Measurements from ENCODE around the gene RABGAP1.
"Not testable (repeated sequence)": the region's sequence is repeated elsewhere in the genome, so short reads cannot be mapped to it uniquely, and the experiment has no call there.

RABGAP1 gene

DNA sequence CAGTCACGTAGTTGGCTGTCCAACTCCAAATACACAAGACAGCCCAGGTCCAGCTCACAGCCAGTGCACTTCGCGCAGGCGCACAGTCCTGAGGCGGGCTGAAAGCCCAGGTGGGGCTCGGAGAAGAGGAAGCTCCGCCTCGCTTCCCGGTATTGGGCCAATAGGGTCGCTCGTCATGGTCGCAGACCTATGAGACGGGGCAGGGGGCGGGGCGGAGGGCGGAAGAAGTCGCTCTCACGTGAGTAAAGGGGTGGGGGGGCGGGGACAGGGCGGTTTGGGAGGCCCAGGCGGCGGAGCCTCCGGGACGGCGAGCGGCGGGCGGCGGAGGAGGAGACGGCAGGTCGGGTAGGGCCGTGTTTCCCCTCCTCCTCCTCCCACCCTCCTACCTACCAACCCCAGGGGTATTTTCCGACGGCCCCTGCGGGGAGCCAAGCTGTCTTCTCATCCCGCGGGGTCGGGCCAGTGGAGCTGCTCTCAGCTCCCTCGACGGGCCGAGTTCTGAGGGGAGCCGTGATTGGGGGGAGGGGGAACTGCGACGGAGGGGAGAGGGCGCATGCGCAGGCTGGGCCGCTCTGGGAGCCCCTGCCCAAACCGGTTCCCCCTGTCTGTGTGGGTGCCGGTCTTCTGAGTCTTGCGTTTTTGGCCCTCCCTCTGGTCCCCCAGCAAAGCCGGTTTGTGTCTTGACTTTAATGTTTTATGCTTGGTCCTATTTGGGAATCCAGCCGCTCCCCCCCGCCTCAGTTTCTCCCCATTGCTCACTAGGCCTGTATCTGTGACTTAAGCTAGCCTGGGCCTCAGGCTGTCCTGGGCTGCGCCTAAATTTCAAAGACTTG is at the start of gene RABGAP1:
TSS of gene RABGAP1 (plus strand) at position 272 of the 833 bp plus-strand sequence. CDS start 16,040 bp downstream, outside the sequence.
- DNase-seq, result peak; percentile 90

DNA sequence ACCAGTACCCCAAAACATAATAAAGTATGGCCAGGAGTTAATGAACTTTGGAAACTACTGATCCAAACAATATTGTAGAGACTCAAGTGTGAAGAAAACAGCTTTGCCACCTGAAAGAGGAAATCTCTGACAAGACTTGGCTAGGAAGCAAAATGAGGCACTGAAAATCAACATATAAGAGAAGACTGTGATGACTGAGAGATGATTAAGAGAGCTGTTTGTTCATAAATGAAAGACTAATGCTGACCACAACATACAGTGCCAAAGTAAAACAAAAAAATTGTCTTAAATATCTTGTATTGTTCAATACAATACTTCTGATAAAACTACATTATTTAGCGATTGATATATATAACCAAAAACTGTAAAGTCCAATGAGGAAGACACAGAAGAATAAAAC is 42.9 kb upstream of the RABGAP1 start:
- no peak for DNase-seq

DNA sequence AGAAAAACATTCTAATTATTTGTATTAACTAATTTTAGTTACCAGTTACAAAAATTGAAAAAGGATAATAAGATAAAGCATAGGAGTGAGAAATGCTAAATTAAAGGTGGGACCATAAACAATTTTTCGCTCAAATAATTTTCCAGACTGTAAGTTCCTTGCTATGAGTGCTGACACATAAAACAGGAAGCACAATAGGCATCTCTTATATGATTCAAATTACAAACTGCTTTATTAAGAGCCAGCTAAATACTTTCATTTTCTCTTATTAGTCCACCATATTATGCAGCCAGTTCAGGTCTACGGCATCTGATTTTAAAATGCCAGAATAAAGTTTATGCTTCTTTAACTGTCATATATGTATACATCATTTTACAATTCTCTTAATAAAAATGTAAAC is 40.0 kb upstream of the RABGAP1 start:
- no peak for DNase-seq

DNA sequence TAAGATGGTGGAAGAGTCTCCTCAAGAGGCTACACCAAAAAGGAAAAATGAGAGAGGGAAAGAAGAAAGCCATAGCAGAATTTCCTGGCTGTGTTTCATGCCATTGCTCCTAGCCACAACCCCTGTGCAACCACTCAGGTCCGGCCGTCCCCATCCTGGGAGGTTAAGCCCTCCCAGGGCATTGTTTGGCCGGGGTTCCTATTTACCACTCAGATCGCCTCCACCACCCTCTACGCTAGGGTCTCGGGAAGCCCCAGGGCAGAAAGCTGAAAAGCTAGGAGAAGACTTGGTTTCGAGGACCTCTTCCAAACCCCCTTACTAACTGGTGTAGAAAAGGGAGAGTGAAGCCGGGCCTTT is 36.4 kb upstream of the RABGAP1 start:
- DNase-seq, result peak; percentile 20

DNA sequence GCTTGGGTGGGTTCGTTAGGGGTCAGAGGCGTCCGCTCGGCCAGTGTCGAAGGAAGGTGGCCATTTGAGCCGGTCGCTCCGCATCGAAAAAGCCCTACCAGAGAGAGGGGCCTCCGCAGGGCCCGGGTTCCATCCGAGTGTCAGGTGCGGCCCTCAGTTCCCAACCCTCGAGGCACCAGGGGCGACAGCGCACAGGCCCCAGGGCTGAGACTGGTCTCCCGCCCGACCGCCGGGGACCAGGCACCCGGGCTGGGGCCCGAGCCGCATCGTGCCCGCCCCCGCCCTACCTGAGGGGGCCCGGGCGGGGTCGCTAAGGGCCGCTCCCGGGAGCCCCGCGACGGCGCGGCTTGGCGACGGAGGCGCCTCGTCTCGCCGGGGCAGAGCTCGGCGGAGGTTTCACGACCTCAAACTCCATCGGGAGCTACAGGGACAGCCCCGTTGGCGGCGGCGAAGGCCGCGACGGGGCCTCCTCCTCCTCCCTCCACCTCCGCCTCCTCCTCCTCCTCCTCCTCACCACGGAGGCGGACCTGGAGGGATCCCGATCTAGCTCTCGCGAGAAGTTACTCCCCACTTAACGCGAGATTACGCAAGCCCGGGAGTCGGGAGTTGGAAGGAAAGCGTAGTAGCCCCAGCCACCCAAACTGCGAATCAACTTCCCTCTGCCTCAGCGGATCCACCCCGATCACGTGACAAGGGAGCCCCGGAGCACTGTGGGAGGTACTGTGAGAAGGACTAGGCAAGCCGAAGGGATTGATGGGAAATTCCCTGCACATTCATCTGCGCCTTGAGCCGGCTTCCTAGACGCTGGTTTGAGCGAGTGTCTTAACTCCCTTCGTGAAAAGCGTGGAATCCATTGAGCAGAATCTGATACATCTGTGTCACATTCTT is 35.8 kb upstream of the RABGAP1 start, which contains the start of gene RC3H2:
TSS of gene RC3H2 (minus strand) at position 537 of the 888 bp plus-strand sequence. CDS start 7,850 bp downstream, outside the sequence.
- DNase-seq, result peak; percentile 98

DNA sequence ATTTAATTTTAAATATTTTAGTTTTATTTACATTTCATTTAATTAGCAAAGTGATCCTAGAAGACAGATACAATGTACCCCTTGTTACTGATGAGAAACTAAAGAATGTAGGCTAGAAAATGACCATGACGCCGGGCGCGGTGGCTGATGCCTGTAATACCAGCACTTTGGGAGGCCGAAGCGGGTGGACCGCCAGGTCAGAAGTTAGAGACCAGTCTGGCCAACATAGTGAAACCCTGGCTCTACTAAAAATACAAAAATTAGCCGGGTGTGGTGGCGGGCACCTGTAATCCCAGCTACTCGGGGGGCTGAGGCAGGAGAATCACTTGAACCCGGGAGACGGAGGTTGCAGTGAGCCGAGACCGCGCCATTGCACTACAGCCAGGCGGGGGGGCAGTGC is 34.7 kb upstream of the RABGAP1 start:
- DNase-seq, result not testable (repeated sequence)

DNA sequence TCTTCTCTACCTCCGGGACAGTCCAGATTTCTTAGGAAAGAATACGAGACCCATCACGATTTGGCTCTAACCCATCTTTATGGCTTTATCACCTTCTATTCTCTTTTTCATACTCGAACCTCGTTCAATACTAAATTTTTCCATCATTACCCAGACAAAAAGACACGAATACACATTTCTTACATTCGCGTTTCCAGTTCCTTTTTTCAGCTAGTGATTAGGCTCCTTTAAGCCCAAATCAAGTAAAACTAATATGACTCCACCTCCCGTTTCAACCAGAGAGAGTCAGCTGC is 28.2 kb upstream of the RABGAP1 start:
- DNase-seq, result no peak

DNA sequence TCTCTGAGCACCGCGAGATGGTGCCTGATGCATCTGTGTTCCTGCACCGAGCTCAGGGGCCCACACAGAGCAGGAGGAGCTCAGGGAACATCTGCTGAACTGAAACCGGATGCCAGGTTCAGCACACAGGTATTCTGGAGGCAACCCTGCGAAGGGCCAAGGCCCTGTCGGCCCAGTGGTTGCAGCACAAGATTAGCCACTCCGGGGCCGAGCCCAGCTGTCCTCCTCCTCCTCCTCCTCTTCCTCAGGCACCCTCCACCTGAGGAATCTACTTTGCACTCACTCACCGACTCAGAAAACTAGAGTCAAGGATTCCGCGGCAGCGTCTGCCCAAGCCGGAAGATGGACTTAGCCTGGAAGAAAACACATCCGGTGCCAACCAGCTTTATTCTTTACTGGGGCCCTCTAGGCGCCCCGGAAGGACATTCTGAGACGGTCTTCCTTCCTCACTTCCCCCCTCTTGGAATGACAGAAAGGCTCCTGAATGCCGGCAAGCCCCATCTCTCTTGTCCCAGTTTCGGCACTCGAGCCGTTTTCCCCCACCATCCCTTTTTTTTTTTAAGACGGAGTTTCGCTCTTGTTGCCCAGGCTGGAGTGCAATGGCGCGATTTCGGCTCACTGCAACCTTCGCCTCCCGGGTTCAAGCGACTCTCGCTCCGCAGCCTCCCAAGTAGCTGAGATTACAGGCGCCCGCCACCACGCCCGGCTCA is 27.7 kb upstream of the RABGAP1 start, which contains the start of gene ZBTB6:
TSS of gene ZBTB6 (minus strand) at position 360 of the 710 bp plus-strand sequence. CDS start 1,251 bp downstream, outside the sequence.
- DNase-seq, result peak; percentile 25

DNA sequence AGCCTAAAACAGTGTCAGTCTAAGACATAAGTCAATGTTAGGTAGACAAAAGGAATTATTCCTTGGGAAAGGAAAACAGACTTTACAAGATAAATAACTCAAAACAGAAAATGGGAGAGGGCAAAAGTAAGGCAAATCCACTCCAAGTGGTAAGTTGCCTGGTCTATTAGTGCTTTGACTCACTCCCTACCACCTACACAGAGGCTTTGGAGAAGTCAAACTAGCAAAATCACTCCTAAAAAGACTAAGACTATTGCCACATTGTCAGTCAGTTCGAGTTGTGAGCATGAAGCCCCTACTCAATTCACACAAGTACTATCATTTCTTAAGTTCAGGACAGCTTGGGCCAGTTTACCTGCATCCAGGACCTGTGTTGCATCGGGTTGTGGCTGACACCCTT is 22.5 kb upstream of the RABGAP1 start:
- DNase-seq, result no peak

DNA sequence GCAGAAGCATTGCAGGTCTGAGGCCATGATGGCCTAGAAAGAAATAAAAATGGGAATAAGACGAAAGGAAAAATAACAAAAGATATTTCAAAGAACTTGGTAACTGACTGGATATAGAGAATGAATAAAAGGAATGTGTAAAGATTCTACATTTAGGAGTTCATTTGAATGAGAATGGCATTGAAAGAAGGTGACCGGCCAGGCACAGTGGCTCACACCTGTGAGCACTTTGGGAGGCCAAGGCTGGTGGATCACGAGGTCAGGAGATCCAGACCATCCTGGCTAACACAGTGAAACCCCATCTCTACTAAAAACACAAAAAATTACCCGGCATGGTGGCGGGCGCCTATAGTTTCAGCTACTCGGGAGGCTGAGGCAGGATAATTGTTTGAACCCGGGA is 18.1 kb upstream of the RABGAP1 start:
- no peak for DNase-seq

DNA sequence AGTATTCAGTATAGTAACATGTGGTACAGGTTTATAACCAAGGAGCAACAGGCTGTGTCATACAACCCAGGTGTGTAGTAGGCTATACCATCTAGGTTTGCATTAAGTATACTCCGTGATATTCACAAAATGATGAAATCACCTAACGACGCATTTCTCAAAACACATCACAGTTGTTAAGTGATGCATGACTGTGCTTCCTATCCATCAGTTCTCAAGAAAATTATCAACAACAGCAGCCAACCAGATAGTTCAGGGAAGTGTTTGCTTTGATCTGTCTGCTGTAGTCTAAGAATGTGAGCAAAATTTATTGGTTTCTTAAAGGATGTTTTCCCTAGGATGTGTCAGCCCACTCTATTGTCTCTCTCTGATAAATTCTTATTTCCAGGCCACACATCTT is 16.9 kb upstream of the RABGAP1 start:
- no peak for DNase-seq

DNA sequence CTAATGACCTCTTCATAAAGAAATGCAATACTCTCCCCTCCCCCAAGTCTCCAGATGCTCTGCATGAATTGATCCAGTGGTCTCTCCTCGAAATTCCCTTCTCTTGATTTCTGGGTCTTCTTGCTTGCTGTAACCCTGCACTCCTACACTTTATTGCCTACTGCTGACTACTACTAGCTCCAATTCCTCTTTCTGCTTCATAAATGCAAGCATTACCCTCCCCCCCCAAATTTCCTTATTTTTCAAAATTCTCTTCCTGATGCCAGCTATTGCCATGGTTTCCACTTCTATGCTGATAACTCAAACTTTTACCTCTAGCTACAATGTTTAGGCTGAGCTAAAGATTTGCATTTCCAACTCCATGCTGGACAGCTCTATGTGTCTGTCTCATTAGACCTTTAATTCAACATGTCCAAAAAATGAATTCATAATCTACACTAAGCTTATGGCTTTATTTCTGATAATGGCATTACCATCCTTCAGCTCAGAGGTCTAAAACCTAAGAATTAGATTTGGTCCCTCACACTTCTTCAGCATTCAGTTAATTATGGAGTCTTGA is 10.9 kb upstream of the RABGAP1 start:
- DNase-seq, result no peak

DNA sequence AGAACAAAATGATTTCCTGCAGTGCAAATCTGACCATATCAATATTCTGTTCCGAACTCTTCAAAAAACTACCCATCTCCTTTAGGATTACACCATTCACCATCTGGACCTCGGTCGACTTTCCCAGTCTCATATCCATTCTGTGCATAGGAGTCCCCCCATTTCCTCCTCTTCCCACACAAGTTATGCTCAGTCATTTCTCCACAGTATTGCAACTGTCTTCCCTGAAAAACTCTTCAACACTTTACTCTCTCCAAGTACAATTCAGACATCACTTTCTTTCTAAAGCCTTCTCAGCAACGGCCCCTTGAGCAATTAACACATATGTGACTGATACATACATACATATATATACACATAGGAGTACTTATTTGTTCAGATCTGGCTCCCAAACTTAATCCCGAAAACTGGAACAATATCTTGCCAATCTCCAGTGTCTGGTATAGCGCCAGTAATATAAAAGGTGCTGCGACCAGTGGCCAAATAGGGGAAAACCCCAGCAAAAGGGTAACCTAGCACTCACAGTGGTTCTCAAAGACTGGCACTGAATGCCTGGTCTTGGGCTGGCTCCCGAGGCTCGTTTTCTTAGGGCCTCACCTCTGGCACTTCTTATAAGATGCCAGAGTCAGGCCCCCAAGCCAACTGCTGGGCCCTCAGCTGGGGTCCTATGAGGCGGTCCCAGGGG is 10.1 kb upstream of the RABGAP1 start:
- DNase-seq, result no peak

DNA sequence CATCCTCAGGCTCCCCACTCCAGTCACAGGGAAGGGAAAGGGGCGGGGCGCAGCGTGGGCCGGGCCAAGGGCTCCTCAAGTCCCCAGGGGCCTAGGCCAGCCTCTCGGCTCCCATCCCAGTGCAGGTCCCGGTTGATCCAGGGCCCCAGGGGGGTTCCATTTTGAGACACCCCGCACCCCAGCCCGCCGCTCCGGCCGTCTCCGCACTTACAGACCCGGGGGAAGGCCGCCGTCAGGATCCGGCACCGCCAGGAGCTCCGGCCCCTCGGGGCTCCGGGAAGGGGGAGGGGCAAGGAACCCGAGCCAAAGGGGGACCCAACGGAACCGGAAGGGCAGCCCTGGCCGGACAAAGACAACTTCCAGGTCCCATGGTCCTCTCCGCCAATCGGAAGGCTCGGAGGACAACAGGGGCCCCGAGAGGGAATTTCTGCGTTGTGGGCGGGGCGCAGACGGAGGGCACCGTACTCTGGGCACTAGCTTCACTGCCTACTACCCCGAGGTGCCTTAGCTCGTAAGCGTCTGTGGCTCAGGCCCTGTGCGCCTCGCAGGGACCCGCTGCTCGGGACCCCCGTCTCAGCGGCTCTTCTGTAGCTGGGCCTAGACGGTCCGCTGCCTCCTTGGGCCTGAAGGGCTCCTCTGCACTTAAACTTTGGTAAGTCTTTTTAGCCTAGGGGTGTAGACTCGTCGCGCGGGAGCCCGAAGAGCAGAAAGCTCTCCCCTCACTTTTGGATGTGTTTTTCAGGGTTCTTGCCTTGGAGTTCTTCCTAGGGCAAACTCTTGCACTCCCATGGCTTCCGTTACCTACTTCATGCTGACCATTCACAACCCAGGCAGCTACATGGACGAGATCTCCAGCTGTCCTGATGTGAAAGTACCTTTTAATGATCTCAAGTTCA is 9.3 kb upstream of the RABGAP1 start, which contains the start of gene ZBTB26:
TSS of gene ZBTB26 (minus strand) at position 287 of the 896 bp plus-strand sequence. CDS start 11,578 bp downstream, outside the sequence.
- DNase-seq, result peak; percentile 91

DNA sequence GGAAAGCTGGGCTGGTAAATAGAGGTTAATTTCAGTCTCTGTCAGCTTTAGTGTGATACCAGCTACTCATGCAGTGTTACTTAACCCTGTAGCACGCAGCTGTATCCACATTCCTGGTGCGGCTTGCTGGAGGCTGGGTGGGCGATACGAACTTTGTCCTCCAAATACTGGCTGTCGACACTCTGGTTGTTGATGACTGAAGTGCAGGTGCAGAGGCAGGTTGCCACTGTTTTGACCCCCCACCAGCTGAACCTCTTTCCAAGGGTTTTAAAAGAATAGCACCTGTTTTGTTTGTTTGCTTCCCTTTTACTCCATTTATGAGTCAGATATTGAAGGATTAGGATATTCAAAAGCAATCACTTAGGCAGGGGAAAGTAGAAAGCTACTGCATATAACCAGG is 4.4 kb upstream of the RABGAP1 start:
- no peak for DNase-seq

DNA sequence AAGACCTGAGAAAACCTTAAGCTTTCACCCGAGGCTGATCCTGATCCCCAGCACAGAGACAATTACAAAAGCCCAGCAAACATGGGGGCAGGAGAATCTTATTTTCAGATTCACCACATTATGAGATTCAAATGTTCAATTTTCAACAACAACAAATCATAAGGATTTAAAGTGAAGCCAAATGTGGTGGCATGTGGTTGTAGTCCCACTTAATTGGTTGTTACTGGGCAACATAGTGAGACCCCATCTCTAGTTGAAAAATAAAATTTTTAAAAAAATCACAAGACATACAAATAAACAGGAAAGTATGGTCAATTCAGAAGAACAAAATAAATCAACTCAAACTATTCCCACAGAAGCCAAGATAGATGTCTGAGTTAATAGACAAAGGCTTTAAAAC is 3.9 kb upstream of the RABGAP1 start:
- DNase-seq, result no peak

DNA sequence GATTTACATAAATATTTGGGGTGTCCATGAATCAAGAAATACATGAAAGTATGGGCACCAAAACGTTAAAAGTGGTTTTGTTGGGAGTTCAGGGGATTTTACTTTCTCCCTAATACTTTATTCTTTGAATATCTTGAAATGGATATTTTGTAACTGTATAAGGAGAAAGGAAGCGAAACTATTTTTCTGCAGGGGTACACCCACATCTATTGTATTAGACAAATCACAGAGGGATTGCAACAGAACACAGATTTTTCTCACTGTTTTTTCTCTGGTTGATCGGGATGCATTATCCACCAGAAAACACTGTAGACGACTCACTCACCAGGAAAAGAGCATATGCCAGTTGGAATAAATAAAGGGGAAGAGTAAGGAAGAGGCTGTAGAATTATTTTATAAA is 1.2 kb upstream of the RABGAP1 start:
- DNase-seq, result no peak

DNA sequence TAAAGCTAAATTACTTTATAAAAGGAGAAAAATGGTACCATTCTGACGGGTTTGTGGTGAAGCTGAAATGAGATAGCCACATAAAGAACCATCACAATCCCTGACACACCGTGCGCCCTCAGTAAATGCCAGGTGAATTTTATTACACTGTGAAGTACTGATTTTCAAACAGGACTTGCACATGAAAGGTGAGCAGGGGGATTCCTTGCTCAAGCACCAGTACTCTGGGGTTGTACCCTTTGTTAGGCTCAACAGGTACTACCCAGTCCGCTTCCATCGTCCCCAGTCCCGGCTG is 419 bp upstream of the RABGAP1 start:
- no peak for DNase-seq

DNA sequence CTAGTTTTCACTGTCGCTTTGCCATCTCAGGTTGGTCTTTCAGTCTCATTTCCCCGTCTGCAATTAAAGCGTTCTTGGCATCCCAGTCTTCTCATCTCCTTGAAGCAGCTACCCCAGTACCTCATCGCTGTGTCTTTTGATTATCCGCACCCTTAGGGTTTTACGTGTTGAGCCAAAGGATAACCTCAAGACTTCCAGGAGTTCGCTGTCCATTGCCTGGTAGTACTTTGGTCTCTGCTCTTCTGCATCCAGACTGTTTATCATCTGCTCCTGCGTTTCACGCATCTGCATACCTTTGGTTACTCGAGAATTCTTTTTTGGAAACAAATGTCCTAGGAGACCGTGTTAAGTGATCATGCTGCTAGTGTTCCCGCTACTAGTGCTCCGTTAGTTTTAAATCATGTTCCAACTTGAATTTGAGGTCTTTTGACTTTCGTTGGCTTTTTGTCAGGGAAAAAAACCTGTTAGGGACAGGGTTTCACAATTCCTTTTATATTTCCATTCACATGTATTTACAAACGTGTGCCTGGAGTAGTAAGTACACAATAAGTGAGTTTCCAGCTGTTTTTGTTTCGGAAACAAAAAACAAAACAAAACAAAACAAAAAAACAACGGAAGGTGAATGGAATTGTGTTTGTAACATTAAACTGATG is 888 bp downstream of the RABGAP1 start:
- DNase-seq, result no peak
